Tibial nerve (tissue), 4 donors: ENCODE measurements around the gene FPGS.
"Not testable (repeated sequence)": the region's sequence is repeated elsewhere in the genome, so short reads cannot be mapped to it uniquely, and the experiment has no call there.

ENCODE experiments used
- EP300 ChIP-seq, 2 donors: sonication (generic); formaldehyde crosslinking; IDR thresholded peaks; one replicate each; pipeline ENCODE4 v1.6.1; 2017; ENCODE audit warnings: antibody characterized with exemption in 2 of 2, mild to moderate bottlenecking in 1 of 2
- POLR2A ChIP-seq, 2 donors: fragments of 450-650 bp; IDR thresholded peaks; one replicate each; pipeline ENCODE4 v1.6.1; 2017; ENCODE audit warnings: antibody characterized with exemption in 2 of 2, mild to moderate bottlenecking in 2 of 2, moderate library complexity in 2 of 2
- TF ChIP-seq, protein P1 (sequence below), 5 experiments: fragments of 200-600 bp in 3 of 5; fragments of 450-650 bp in 2 of 5; sonication (generic) in 3 of 5; IDR thresholded peaks; one replicate each; pipeline ENCODE4 v1.5.1; 2016 to 2019; ENCODE audit warnings: antibody characterized with exemption in 5 of 5, mild to moderate bottlenecking in 3 of 5, moderate library complexity in 2 of 5

DNA sequence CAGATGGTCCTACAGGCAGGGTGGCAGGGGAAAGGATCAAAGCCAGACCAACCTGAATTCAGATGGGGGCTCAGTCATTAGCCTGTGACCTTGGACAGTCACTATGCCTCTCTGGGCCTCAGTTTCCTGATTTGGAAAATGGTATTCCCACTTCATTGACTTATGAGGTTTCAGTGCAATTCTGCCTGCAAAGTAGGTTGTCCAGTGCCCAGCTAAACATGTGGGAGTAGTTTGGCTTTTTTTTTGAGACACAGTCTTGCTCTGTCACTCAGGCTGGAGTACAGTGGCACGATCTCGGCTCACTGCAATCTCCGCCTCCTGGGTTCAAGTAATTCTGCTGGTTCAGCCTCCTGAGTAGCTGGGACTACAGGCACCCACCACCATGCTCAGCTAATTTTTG, 33.9 kb downstream of the FPGS start:
- TF ChIP-seq, protein P1, sequence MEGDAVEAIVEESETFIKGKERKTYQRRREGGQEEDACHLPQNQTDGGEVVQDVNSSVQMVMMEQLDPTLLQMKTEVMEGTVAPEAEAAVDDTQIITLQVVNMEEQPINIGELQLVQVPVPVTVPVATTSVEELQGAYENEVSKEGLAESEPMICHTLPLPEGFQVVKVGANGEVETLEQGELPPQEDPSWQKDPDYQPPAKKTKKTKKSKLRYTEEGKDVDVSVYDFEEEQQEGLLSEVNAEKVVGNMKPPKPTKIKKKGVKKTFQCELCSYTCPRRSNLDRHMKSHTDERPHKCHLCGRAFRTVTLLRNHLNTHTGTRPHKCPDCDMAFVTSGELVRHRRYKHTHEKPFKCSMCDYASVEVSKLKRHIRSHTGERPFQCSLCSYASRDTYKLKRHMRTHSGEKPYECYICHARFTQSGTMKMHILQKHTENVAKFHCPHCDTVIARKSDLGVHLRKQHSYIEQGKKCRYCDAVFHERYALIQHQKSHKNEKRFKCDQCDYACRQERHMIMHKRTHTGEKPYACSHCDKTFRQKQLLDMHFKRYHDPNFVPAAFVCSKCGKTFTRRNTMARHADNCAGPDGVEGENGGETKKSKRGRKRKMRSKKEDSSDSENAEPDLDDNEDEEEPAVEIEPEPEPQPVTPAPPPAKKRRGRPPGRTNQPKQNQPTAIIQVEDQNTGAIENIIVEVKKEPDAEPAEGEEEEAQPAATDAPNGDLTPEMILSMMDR (IDR thresholded peaks at IDR 0.05): not testable (repeated sequence)
- TF ChIP-seq POLR2A, EP300 (IDR thresholded peaks at IDR 0.05): not testable (repeated sequence)
